Kasumi-1 (cell line): ENCODE measurements around the gene RAB6B.
A peak's percentile ranks its signal among the peaks of the same experiment; 100 is the strongest.
"Not testable (repeated sequence)": the region's sequence is repeated elsewhere in the genome, so short reads cannot be mapped to it uniquely, and the experiment has no call there.

Experiments used
- DNase-seq, 2 experiments: peaks; one replicate each; lab custom pipeline; 2025; lab: John Stamatoyannopoulos, UW

Gene RAB6B

DNA sequence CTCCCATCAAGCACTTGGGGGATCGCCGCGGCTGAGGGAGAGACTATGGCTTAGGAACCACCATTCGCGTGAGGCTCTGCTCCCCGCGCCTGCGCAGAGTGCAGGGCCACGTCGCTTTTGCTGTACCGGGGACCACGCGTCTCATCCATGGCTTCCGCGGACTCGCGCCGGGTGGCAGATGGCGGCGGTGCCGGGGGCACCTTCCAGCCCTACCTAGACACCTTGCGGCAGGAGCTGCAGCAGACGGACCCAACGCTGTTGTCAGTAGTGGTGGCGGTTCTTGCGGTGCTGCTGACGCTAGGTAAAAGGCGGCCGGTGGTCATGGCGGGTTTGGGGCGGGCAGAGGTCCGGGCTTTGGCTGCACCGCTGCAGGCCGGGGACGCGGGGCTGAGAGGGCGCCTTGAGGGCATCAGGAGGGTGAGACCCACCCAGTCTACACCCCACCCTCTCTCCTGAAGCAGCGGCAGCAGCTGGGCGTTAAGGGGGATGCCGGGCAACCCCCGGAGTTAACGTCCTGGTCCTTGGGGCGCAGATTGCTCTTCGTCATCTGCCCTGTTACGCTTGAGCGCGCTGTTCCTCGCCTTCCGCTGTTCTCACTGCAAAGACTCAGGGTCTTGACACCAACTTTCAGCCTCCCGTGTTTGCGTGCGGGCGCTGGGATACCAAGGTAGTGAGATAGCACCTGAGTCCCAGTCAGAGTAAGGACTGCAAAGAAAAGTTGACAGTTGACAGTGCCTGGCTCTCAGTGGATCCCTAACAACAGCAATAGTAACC, 89.8 kb downstream of the RAB6B start, which contains the start of gene SRPRB:
Gene SRPRB (plus strand): TSS at position 114 of the 774 bp plus-strand sequence. CDS start 34 bp downstream, at position 148.
- DNase-seq = peak; percentile 86 to 92

DNA sequence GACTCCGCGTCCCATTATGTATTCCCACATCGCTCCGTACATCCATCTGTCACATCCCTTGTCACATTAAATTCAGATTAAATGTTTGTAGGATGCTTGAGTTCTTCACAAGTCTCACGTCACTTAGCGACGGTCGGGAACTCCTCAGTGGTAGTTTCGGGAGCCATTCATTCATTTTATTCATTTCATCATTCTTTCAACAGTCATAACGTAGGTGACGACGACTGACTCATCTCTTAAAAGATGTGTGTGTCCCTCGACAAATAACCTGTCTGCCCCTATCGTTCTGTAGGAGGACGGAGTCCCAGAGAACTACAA, 90.3 kb downstream of the RAB6B start:
- no peak for DNase-seq

DNA sequence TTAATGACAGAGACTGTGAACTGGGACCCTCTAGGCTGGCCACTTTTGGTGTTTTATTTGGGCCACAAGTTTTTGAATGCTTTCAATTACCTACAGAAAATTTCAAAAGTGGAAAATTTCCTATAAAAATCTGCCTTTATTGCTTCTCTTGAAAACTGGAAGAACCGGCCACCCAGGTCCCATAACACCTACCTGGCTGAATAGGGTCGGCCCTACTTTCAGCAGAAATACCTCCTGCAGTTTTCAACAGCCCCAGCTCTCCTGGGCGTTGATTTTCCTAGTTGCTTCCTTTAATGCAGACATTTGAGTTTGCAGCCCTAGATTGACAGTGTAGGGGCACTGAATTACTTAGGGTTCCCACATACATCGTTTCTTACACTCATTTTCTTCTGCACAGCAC, 90.8 kb downstream of the RAB6B start:
- DNase-seq = no peak

DNA sequence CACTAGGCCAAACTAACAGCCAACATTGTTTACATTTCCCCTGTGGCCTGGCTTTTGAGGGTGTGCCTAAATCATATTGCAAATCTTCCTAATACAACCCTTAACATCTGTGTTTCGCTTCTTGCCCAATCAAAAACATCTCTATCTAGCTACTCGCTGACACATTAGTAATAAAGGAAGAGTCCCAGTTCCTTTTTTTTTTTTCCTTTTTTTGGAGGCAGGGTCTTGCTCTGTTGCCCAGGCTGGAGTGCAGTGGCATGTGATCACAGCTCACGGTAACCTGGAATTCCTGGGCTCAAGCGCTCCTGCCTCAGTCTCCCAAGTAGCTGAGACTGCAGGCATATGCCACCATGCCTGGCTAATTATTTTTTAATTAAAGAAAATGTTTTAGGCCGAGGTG, 92.2 kb downstream of the RAB6B start:
- no peak for DNase-seq

DNA sequence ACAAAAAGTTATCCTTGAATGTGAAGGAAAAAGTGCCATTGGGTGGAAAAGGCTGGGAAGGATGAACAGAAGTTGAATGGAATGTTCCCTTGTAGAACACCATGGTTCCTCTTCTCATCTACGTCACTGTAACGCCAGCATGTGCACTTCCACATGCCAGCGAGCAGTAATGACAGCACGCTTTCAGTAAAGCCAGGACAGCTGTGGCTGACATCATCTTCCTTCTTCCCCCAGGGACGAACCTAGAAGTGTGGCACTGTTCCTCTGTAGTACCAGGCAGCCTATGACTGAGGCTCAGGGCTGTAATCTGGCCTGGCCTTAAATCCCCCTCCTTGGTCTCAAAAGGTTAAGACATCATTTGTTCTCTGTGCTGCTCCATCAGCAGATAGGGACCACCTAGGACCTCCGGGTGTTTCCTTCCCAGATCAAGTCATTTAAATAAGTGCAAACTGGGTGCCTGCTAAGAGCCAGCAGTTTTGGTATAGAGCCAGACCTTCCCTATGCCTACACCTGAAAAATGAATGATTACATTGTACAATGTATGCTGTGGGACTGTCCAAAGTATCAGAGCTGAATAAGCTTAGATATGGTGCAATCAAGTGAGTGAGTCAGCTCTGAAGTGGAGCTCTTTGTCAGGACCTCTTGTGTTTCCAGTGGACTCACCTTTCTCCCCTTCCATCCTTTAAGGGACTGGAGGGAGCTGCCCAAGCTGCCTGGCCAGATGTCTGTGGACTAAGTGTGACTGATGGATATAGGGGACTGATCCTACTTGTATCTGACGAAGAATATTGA, 95.7 kb downstream of the RAB6B start:
- no peak for DNase-seq

DNA sequence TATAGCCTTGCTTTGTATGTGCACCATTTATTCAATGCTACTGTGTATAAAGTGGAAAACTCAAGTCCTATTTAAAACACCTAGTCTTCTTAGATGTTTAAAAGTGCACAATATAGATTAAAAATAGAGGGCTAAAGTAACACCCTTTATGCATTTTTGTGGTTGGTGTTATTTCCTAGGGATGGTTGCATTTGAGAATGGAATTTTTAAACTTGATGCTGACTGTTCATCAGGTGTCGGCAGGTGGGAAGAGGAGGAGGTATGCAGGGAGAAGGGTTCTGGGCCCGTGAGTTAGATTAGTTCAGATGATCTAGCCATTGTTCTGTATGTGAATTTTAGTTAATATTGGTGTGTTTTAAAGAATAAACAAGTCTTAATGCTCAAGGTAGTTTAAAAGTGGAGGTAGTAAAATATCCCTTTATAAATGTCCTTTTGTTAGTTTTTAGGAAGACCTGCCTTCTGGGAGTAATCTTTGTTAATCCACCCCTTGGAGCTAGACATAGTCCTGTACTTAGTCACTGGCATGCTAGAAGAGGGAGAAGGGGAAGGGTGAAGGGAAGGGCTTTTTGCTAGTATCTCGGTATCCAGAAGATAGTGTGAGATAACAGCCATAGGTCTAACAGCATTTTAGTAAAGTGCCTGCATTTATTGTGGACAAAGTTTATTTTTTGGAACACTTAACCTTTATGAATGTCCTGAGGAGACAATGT, 98.1 kb downstream of the RAB6B start:
- DNase-seq = no peak

DNA sequence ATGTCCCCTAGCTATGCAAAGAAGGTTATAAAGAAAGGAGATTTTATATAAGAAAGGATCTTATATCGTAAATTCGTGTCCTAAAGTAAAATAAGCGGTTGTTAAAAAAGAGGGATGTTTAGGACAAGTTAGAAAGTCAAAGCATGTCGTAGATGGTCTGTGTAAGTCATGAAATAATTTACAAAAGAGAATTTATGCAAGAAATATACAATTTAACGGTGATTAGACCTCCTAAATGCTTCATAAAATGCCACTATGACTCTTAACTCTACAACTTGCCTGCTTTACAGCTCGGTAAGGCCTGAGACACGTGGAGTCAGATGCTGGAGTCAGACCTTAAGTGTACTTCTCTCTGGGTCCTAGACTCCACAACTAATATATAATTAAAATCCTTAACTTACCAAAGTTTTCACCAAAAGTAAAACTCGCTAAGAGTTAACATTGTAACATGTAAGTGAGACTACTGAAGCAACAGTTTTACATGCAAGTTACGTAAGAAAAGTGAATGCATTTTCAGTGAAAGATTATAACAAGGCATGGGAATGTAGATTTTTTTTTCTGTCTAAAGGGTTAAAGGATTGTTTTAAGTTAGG, 103.4 kb downstream of the RAB6B start:
- DNase-seq = peak in 1 of 2 experiments; percentile 15

DNA sequence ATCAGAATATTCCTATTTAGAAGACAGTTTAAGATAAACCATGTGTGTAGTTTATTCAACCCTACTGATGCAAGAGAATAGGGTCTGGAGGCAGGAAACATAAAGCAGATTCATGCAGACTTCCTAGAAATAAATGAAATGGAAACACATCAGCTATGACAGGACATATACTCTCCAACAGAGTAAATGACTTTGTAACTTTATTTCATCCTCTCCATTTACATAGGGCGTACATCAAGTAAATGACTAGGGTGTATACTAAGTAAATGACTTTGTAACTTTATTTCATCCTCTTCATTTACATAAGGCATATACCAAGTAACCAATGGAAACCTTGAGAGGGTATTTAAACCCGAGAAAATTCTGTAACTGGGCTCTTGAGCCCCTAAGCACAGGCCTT, 107.7 kb downstream of the RAB6B start:
- no peak for DNase-seq

DNA sequence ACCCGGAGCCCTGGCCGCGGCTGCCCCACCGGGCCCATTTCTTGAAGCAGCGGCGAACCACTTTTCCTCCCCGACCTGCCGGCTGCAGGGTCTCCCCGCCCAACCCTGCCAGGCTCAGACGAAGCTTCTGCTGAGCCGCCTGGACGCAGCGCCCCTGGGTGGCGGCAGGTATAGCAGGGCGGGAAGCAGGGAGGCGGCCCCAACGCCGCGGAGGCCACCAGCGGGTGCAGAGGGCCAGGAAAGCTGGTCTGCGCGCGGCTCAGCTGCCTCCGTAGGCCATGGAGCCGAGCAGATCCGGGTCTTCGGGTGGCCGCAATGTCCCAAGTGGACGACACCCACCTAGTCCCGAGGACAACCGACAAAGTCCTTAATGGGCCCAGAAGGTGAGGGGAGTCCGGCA, 111.9 kb downstream of the RAB6B start:
- no peak for DNase-seq

DNA sequence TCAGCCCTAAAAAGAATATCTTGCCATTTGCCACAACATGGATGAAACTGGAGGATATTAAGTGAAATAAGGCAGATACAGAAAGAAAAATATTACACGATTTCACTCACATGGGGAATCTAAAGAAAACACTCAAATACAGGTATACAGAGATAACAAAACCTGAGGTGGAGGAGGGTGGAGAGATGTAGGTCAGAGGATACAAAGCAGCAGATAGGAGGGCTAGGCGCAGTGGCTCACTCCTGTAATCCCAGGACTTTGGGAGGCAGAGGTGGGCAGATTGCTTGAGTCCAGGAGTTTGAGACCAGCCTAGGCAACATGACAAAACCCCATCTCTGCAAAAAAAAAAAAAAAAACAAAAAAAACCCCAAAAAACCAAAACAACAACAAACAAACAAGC, 113.2 kb downstream of the RAB6B start:
- no peak for DNase-seq

DNA sequence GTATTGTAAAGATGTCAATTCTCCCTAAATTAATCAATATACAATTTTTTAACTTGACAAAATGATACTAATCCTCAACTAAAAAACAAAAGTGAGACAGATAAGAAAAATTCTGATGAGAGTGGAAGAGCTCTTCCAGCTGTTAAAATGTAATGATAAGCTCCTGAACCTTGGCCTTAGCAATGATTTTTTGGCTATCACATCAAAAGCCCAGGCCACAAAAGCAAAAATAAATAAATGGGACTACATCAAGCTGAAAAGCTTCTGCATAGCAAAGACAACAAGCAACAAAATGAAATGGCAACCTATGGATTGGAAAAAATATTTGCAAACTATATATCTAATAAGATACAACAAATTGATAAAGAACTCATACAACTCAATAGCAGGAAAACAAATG, 114.1 kb downstream of the RAB6B start:
- DNase-seq = no peak

DNA sequence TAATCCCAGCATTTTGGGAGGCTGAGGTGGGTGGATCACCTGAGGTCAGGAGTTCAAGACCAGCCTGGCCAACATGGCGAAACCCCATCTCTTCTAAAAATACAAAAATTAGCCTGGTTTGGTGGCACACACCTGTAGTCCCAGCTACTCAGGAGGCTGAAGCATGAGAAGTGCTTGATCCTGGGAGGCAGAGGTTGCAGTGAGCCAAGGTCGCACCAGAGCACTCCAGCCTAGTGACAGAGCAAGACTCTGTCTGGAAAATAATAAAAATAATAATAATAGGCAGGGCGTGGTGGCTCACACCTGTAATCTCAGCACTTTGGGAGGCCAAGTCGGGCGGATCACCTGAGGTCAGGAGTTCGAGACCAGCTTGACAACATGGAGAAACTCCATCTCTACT, 114.9 kb downstream of the RAB6B start:
- DNase-seq = not testable (repeated sequence)

DNA sequence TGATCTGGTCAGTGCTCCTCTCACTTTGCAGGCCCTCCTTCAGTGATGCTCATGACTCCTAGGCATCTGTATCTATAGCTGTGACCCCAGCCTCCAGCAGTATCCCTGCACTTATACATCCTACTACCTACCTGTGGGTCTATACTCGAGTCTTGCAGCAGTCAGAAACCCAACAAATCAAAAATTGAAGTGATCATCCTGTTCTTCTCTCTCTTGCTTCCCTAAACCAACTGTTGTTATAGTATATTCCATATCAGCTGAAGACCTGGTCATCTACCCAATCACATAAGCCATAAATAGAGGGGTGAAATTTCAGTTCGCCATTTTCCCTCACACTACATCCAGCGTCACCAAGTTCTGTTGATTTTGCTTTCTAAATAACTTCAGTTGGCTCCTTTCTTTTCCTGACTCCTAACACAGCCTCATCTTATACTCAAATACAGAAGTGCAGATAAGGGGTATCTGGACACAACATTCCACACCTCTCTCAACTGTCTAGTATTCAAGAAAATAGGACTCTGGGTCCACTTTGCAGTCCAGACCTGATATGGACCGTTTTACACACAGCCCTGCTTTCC, 116.0 kb downstream of the RAB6B start:
- DNase-seq = no peak

DNA sequence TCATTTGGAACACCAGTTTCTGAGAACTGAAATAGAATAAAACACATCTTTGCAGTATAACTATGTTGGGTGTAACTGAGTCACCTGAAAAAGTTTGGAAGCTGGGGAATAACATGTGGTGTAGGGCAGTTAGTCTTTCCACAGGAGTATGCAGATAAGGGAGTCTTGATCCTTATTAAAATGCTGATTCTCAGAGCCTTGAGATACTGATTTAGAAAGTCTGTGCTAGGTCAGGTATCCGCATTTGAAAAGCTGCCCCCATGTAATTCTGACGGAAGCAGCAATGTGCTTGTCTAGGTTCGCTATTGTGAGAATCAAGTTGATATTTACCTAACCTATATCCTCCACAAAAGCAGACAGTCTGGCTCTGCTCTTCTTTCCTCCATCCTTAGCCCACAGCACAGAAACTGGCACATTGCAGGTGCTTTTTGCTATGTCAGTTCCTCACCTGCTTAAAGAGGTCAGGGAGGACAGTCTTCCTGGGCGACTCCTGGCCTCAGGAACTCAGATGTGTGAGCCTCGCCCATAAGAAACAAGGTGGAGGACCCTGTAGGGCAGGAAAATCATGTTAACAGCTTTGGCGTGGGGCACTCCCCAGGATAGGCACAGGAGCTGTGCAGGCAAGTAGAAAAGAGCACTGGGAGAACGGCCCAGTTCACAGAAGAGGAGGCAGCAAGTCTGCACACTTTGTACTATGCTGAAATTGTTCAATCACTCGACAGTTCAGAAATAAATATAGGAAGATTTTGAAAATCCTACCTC, 117.7 kb downstream of the RAB6B start:
- no peak for DNase-seq

DNA sequence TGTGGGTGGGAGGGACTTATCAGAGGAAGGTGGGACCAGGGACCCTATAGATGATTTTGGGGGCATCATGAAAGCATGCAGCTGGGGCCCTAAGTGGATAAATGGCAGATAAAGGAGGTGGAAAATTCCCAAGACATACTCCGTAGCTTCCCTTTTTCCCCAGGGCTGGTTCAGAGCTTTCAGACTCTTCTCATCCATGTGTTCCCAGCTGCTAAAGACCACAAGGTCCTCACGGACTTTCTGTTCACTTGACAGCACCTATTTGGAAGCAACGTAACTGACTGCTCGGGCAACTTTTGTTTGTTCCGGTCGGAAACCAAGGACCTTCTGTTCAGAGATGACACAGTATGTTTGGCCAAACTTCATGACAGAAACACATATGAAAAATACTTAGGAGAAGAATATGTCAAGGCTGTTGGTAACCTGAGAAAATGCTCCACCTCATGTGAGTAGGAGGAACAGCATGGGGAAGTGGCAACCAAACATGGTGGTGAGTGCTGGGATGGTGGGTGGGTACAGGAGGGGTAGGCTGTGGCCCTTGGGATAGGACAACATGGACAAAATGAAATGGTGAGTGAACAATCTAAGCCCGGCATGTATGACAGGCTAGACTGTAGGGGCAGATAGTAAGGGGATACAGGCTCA, 118.8 kb downstream of the RAB6B start:
- DNase-seq = no peak

DNA sequence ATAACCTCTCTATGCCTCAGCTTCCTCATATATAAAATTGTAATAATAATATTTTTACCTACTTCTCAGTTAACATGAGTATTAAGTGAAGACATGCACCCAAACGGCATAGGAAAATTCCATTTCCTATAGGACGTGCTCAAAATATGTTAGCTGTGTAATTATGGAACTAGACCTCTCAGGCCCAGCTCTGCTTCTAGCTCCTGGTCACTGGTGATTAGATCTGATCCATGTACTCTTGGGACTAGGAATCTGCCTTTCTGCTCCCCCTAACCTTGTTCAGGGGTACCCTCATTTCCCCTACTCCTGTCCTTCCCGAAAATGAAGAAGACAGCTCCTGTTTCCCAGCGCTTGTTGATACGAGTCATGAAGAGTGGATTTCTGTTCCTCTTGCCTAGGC, 119.8 kb downstream of the RAB6B start:
- DNase-seq = no peak

DNA sequence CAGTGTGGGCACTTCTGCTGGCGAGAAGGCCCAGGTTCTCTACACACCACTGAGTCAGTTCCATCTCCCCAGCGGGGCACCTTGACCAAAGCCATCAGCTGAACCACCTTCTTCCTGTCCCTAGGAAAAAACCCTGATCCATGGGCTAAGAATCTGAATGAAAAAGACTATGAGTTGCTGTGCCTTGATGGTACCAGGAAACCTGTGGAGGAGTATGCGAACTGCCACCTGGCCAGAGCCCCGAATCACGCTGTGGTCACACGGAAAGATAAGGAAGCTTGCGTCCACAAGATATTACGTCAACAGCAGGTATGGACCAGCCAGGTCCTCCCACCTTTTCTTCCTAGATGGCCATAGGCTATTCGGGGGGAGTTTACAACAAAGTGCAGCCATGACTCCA, 120.4 kb downstream of the RAB6B start:
- no peak for DNase-seq
